GM18526 (cell line): Measurements from ENCODE around the gene CACNA1S.

Experiments used
- POLR2A ChIP-seq: IDR thresholded peaks from 3 replicates; pipeline ENCODE4 v1.6.1; 2011; ENCODE audit not compliant: insufficient read length; ENCODE audit errors: extremely low read depth

Gene CACNA1S

GRCh38 chr1:200992382-200993048 is 119.7 kb downstream of the CACNA1S start:
- TF ChIP-seq POLR2A = no peak

- TF ChIP-seq POLR2A = no peak
Observed at GRCh38 chr1:200991097-200991614, 121.1 kb downstream of the CACNA1S start.

GRCh38 chr1:200990114-200990513 is 122.1 kb downstream of the CACNA1S start:
- no peak for TF ChIP-seq POLR2A
